HG03342 (cell line): ENCODE data around the gene TBC1D1.

Experiments
- ATAC-seq: cut with Tn5 transposase; IDR thresholded peaks from one replicate; pipeline ENCODE4 v1.9.1; 2021; ENCODE audit warnings: mild to moderate bottlenecking, moderate library complexity; ENCODE audit not compliant: unreplicated experiment

TBC1D1 gene

GRCh38 chr4:37889849-37890800, 759 bp upstream of the TBC1D1 start:
- ATAC-seq, result no peak

GRCh38 chr4:37891260-37892159, 626 bp downstream of the TBC1D1 start:
- ATAC-seq, result peak; percentile 54

DNA sequence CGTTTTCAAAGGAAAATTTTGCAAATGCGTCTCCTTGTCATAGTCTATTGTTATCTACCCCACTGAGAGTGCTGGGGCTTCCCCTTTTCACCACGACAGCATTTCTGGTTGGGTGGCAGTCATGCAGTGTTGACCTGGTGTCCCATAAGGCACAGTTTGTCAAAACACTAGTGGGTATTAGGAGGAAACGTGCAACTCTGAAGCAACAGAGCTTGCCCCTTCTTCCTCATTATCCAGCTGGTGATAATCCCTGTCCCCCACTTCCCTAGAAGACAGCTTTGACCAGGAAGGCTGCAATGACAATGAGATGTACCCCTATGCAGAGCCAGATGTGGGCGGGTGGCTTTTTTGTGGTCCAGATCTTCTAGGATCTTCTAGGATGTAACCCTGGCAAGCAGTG, 1.8 kb downstream of the TBC1D1 start:
- peak; percentile 41 for ATAC-seq

- ATAC-seq, result no peak
Measured at GRCh38 chr4:37893164-37893563, 2.3 kb downstream of the TBC1D1 start.

- no peak for ATAC-seq
Measured at GRCh38 chr4:37895271-37895670, 4.4 kb downstream of the TBC1D1 start.

DNA sequence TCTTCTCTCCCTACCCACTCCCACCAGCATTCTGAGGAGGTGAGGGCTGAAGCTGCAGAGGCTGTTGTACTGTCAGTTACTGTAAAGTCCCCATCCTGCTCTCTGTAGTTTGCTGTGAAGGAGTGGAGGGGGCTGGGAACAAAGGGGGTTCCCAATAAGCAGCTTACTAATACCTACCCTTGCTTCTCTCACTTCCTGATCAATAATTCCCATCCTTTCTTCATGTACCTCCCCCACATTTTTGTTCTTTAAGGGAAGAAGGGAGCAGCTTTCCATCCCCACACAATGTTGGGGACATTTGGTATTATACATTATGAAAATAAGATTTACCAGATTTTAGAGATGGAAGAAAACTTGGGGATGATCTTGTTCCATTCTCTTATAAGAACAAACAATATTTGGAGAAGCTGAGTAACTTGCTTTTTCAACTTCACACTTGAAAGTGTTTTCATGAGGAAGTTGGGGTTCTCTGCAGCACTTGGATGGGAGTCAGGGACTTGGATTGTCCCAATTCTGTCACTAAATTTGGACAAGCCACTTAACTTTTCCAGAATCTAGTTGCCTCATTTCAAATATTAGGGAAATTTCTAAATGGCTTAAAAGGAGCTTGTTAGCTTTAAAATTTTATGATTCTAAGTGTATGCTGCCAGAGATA, 5.4 kb downstream of the TBC1D1 start:
- ATAC-seq, result no peak

- no peak for ATAC-seq
Measured at GRCh38 chr4:37902212-37902611, 11.3 kb downstream of the TBC1D1 start.

- no peak for ATAC-seq
Measured at GRCh38 chr4:37902738-37903693, 12.1 kb downstream of the TBC1D1 start.

- no peak for ATAC-seq
Measured at GRCh38 chr4:37903901-37904300, 13.0 kb downstream of the TBC1D1 start.

GRCh38 chr4:37904824-37905223, 13.9 kb downstream of the TBC1D1 start:
- ATAC-seq, result no peak

DNA sequence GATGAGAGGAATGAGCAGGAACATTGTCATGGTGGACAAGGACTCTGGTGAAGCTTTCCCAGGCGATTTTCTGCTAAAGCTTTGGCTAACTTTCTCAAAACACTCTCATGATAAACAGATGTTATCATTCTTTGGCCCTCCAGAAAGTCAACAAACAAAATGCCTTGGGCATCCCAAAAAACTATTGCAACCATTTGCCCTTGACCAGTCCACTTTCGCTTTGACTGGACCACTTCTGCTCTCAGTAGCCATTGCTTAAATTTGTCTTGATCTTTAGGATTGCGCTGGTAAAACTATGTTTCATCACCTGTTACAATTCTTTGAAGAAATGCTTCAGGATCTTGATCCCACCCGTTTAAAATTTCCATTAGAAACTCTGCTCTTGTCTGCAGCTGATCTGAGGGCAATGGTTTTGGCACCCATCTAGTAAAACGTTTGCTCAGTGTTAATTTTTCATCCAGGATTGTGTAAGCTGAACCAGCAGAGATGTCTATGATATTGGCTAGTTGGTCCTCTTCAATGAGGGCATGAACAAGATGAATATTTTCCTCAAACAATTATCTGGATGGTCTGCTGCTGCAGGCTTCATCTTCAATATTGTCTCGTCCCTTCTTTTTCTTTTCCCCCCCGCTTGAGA, 14.8 kb downstream of the TBC1D1 start:
- ATAC-seq, result no peak

GRCh38 chr4:37908488-37909331, 17.8 kb downstream of the TBC1D1 start:
- ATAC-seq, result no peak

GRCh38 chr4:37909332-37910090, 18.6 kb downstream of the TBC1D1 start:
- no peak for ATAC-seq

- ATAC-seq, result no peak
Measured at GRCh38 chr4:37910091-37910486, 19.2 kb downstream of the TBC1D1 start.

- no peak for ATAC-seq
Measured at GRCh38 chr4:37914539-37914938, 23.7 kb downstream of the TBC1D1 start.

GRCh38 chr4:37917388-37917787, 26.5 kb downstream of the TBC1D1 start:
- ATAC-seq, result no peak

- no peak for ATAC-seq
Measured at GRCh38 chr4:37918653-37919052, 27.8 kb downstream of the TBC1D1 start.

- no peak for ATAC-seq
Measured at GRCh38 chr4:37922328-37922727, 31.4 kb downstream of the TBC1D1 start.
